Osteoblast (primary cell): ENCODE measurements around the gene C17orf100. TPM values are rescaled to one million over a fixed set of nuclear protein-coding genes. Genes with fewer than 3 reads are reported as not detected.
"Not testable (repeated sequence)": the region's sequence is repeated elsewhere in the genome, so short reads cannot be mapped to it uniquely, and the experiment has no call there.

ENCODE experiments used
- DNase-seq: peaks from one replicate; pipeline ENCODE4 v3.0.0; 2011; ENCODE audit warnings: low spot score, mixed read lengths; ENCODE audit not compliant: insufficient read length; ENCODE audit errors: missing footprints
- H2AFZ ChIP-seq: 2 replicates; pipeline ENCODE4 v1.6.0; 2011; ENCODE audit warnings: mild to moderate bottlenecking, low read length
- H3K27ac ChIP-seq: 2 replicates; pipeline ENCODE4 v1.5.1; 2011; ENCODE audit warnings: mild to moderate bottlenecking, low read depth, low read length, moderate library complexity
- H3K27me3 ChIP-seq: 2 replicates; pipeline ENCODE4 v1.6.0; 2012; ENCODE audit warnings: mild to moderate bottlenecking, control low read depth, inconsistent platforms, low read length, moderate library complexity; ENCODE audit not compliant: insufficient read depth
- H3K36me3 ChIP-seq: 2 replicates; pipeline ENCODE4 v1.5.1; 2011; ENCODE audit warnings: mild to moderate bottlenecking, low read length, control low read depth, moderate library complexity; ENCODE audit not compliant: insufficient read depth
- H3K4me1 ChIP-seq: 2 replicates; pipeline ENCODE4 v1.5.1; 2011; ENCODE audit warnings: mild to moderate bottlenecking, low read length, control low read depth, moderate library complexity; ENCODE audit not compliant: insufficient read depth
- H3K4me2 ChIP-seq: 2 replicates; pipeline ENCODE4 v1.6.0; 2011; ENCODE audit warnings: mild to moderate bottlenecking, low read length; ENCODE audit not compliant: insufficient read depth
- H3K4me3 ChIP-seq: fragments of 200-600 bp; sonication (generic); 3 replicates; pipeline ENCODE4 v1.5.1; 2012; ENCODE audit warnings: mild to moderate bottlenecking, low read length, inconsistent platforms; ENCODE audit not compliant: insufficient read depth
- H3K79me2 ChIP-seq: 2 replicates; pipeline ENCODE4 v1.6.0; 2012; ENCODE audit warnings: mild to moderate bottlenecking, low read length, control low read depth, inconsistent platforms; ENCODE audit not compliant: insufficient read depth
- H3K9me3 ChIP-seq: 2 replicates; pipeline ENCODE4 v1.5.1; 2011; ENCODE audit warnings: low read depth, low read length, control low read depth
- H4K20me1 ChIP-seq: 2 replicates; pipeline ENCODE4 v1.6.0; 2012; ENCODE audit warnings: mild to moderate bottlenecking, low read length, control low read depth; ENCODE audit not compliant: insufficient read depth
- CTCF ChIP-seq: IDR thresholded peaks from 2 replicates; pipeline ENCODE4 v1.5.1; 2011; ENCODE audit warnings: mild to moderate bottlenecking, low read depth, low read length, moderate library complexity; ENCODE audit errors: extremely low read depth
- total RNA-seq: library from RNA; depleted of rRNA; stranded (reverse); fragments of >200 nt; gene quantifications from 2 replicates; pipeline ENCODE4 v1.2.3, GENCODE V29; 2012

Gene C17orf100
- total RNA-seq, 1 donor = 0.72 TPM

DNA sequence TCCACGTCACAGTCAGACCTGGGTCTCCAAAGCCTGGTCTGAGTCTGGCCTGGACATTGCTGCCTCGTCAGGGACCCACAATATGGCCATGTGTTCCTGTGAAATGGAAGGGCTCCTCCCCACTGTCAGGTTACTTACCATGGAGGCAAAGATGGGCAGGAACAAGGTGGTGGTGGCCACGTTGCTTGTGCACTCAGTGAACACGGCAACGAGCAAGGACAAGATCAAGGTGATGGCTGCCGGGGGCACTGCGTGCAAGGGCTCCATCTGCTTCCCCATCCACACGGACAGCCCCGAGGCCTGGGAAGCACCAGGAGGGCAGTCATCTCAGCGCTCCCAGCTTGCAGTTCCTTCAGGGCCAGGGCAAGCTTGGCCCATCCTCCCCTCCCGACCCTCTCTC, 39.1 kb downstream of the C17orf100 start:
- H3K4me3 ChIP-seq = no peak overlapping the region
- H3K4me2 ChIP-seq = no peak overlapping the region
- H3K27ac ChIP-seq = no peak overlapping the region
- no peaks in the 10 kb centered on the region for H3K4me1 ChIP-seq
- TF ChIP-seq CTCF = no peak
- H2AFZ ChIP-seq = no peak overlapping the region
- no peaks in the 10 kb centered on the region for H3K36me3 ChIP-seq
- no peaks in the 10 kb centered on the region for H3K9me3 ChIP-seq
- no peak for DNase-seq
- no peaks in the 10 kb centered on the region for H3K79me2 ChIP-seq
- peaks cover 22% of the 10 kb centered on the region for H3K27me3 ChIP-seq
- no peaks in the 10 kb centered on the region for H4K20me1 ChIP-seq

- peaks cover 21% of the 10 kb centered on the region for H3K27me3 ChIP-seq
- H2AFZ ChIP-seq = no peak overlapping the region
- no peak for TF ChIP-seq CTCF
- H4K20me1 ChIP-seq = no peaks in the 10 kb centered on the region
- H3K27ac ChIP-seq = no peak overlapping the region
- H3K36me3 ChIP-seq = no peaks in the 10 kb centered on the region
- no peak overlapping the region for H3K4me3 ChIP-seq
- no peaks in the 10 kb centered on the region for H3K4me1 ChIP-seq
- H3K4me2 ChIP-seq = no peak overlapping the region
- H3K79me2 ChIP-seq = no peaks in the 10 kb centered on the region
- DNase-seq = no peak
- H3K9me3 ChIP-seq = no peaks in the 10 kb centered on the region
Observed at GRCh38 chr17:6691546-6691945, 40.0 kb downstream of the C17orf100 start.

DNA sequence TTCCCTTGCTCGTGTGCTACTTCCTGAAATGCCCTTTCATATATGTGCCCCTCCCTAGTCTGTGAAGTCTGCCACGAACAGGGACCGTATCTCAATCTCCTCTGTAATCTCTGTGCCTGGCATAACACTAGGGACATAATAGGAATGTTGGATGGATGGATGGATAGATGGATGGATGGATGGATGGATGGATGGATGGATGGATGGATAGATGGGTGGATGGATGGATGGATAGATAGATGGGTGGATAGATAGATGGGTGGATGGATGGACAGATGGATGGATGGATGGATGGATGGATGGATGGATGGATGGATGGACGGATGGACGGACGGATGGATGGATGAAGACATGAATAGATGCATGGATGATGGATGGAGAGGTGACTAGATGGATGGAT, 40.4 kb downstream of the C17orf100 start:
- DNase-seq, H3K4me2 ChIP-seq, H3K79me2 ChIP-seq, H4K20me1 ChIP-seq, H3K4me1 ChIP-seq, H3K36me3 ChIP-seq, H2AFZ ChIP-seq, H3K4me3 ChIP-seq, H3K9me3 ChIP-seq, H3K27ac ChIP-seq: not testable (repeated sequence)
- H3K27me3 ChIP-seq = peaks cover 17% of the 10 kb centered on the region

DNA sequence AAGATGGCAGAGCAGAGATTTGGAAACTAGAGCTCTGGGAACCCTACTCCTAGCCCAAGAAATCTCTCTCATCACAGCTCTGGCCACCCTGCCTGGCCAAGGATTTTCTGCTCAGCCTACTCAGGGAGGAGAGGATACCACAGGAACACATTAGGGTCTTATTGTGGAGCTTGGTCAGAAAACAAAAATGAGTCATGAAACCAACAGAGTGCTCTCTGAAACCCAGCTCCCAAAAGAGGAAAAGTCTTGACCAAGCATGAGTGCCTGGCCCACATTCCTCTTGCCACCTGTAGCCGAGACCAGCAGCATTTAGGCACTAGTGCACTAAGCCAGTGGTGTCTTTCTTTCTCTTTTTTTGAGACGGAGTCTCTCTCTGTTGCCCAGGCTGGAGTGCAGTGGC, 43.5 kb downstream of the C17orf100 start:
- H2AFZ ChIP-seq = no peak overlapping the region
- H4K20me1 ChIP-seq = no peaks in the 10 kb centered on the region
- no peak overlapping the region for H3K4me2 ChIP-seq
- peaks cover 10% of the 10 kb centered on the region for H3K27me3 ChIP-seq
- H3K4me1 ChIP-seq = no peaks in the 10 kb centered on the region
- no peaks in the 10 kb centered on the region for H3K36me3 ChIP-seq
- no peak for DNase-seq
- H3K27ac ChIP-seq = no peak overlapping the region
- no peak overlapping the region for H3K4me3 ChIP-seq
- H3K9me3 ChIP-seq = no peaks in the 10 kb centered on the region
- no peaks in the 10 kb centered on the region for H3K79me2 ChIP-seq
- no peak for TF ChIP-seq CTCF
